HEK293 (cell line): ENCODE measurements around the gene PDE4A.
A peak's percentile ranks its signal among the peaks of the same experiment; 100 is the strongest.

Source experiments
- CTCF ChIA-PET: fragments of 350-600 bp; formaldehyde crosslinking; extraction: SDS; loops from one replicate; lab custom pipeline; 2021; ENCODE audit warnings: antibody characterized with exemption; lab: Yijun Ruan, JAX
- POLR2A ChIA-PET: fragments of 300-600 bp; formaldehyde crosslinking; extraction: SDS; loops from one replicate; lab custom pipeline; 2020; ENCODE audit warnings: antibody characterized with exemption, inconsistent platforms; lab: Yijun Ruan, JAX
- H3K27ac ChIP-seq: fragments of 200-500 bp; sonication (Bioruptor generic); 2 replicates; pipeline ENCODE4 v1.5.1; 2014; ENCODE audit warnings: low read depth, low read length, control low read depth, inconsistent platforms; ENCODE audit errors: extremely low read depth
- H3K36me3 ChIP-seq, 2 experiments: fragments of 200-500 bp in 1 of 2; sonication (Bioruptor generic) in 1 of 2; 1 replicate in 1 of 2; 2 replicates in 1 of 2; pipeline ENCODE4 v1.5.1; 2014 to 2017; ENCODE audit warnings: inconsistent platforms in 2 of 2, low read length in 2 of 2; ENCODE audit not compliant: control insufficient read depth in 2 of 2, insufficient read depth in 1 of 2
- H3K4me1 ChIP-seq: fragments of 200-500 bp; sonication (Bioruptor generic); 2 replicates; pipeline ENCODE4 v1.5.1; 2014; ENCODE audit warnings: mild to moderate bottlenecking, low read length, inconsistent platforms; ENCODE audit not compliant: control insufficient read depth, insufficient read depth
- H3K4me3 ChIP-seq: 2 replicates; pipeline ENCODE4 v1.5.1; 2011; ENCODE audit warnings: low read depth, mild to moderate bottlenecking, control low read depth, low read length, moderate library complexity
- H3K9me3 ChIP-seq: fragments of 200-500 bp; sonication (Bioruptor generic); 2 replicates; pipeline ENCODE4 v1.5.1; 2014; ENCODE audit warnings: low read depth, low read length, inconsistent platforms; ENCODE audit not compliant: control insufficient read depth, insufficient read depth
- IKZF3 ChIP-seq: fragments of 450-650 bp; IDR thresholded peaks from 2 replicates; pipeline ENCODE4 v1.5.0; 2018; ENCODE audit warnings: missing biosample characterization, mild to moderate bottlenecking, missing genetic modification characterization, moderate library complexity
- PRDM1 ChIP-seq: fragments of 450-650 bp; formaldehyde crosslinking; IDR thresholded peaks from 2 replicates; pipeline ENCODE4; 2016; ENCODE audit warnings: missing biosample characterization, missing genetic modification characterization
- ZBTB17 ChIP-seq: fragments of 450-650 bp; formaldehyde crosslinking; IDR thresholded peaks from 2 replicates; pipeline ENCODE4 v1.5.1; 2016; ENCODE audit warnings: missing biosample characterization, missing genetic modification characterization
- ZBTB48 ChIP-seq: fragments of 450-650 bp; formaldehyde crosslinking; IDR thresholded peaks from 2 replicates; pipeline ENCODE4 v1.5.1; 2016; ENCODE audit warnings: missing biosample characterization, missing genetic modification characterization
- ZEB2 ChIP-seq: fragments of 450-650 bp; formaldehyde crosslinking; IDR thresholded peaks from 2 replicates; pipeline ENCODE4 v1.5.1; 2016; ENCODE audit warnings: missing biosample characterization, missing genetic modification characterization
- ZFP37 ChIP-seq: fragments of 450-650 bp; formaldehyde crosslinking; IDR thresholded peaks from 2 replicates; pipeline ENCODE4 v1.5.1; 2016; ENCODE audit warnings: missing biosample characterization, missing genetic modification characterization
- ZNF140 ChIP-seq: fragments of 450-650 bp; formaldehyde crosslinking; IDR thresholded peaks from 2 replicates; pipeline ENCODE4 v1.5.1; 2016; ENCODE audit warnings: missing biosample characterization, missing genetic modification characterization
- ZNF184 ChIP-seq: fragments of 450-650 bp; IDR thresholded peaks from 2 replicates; pipeline ENCODE4 v1.5.1; 2018; ENCODE audit warnings: missing biosample characterization, mild to moderate bottlenecking, missing genetic modification characterization
- ZNF24 ChIP-seq: fragments of 450-650 bp; formaldehyde crosslinking; IDR thresholded peaks from 2 replicates; pipeline ENCODE4 v1.5.1; 2016; ENCODE audit warnings: missing biosample characterization, missing genetic modification characterization
- ZNF529 ChIP-seq: fragments of 450-650 bp; formaldehyde crosslinking; IDR thresholded peaks from 2 replicates; pipeline ENCODE4 v1.5.1; 2017; ENCODE audit warnings: missing genetic modification characterization, missing biosample characterization; ENCODE audit not compliant: insufficient replicate concordance
- ZNF555 ChIP-seq: fragments of 450-650 bp; formaldehyde crosslinking; conservative IDR thresholded peaks from 2 replicates; pipeline ENCODE4 v1.5.1; 2017; ENCODE audit warnings: missing biosample characterization, mild to moderate bottlenecking, missing genetic modification characterization, inconsistent platforms
- ZNF571 ChIP-seq: fragments of 450-650 bp; formaldehyde crosslinking; IDR thresholded peaks from 2 replicates; pipeline ENCODE4 v1.5.0; 2017; ENCODE audit warnings: missing biosample characterization, missing genetic modification characterization
- ZNF585B ChIP-seq: fragments of 450-650 bp; formaldehyde crosslinking; IDR thresholded peaks from 2 replicates; pipeline ENCODE4 v1.5.1; 2016; ENCODE audit warnings: missing biosample characterization, missing genetic modification characterization
- ZNF664 ChIP-seq: fragments of 450-650 bp; formaldehyde crosslinking; IDR thresholded peaks from 2 replicates; pipeline ENCODE4 v1.5.1; 2016; ENCODE audit warnings: missing biosample characterization, missing genetic modification characterization
- ZNF670 ChIP-seq: fragments of 450-650 bp; formaldehyde crosslinking; IDR thresholded peaks from 2 replicates; pipeline ENCODE4 v1.5.1; 2016; ENCODE audit warnings: missing biosample characterization, missing genetic modification characterization, low read depth
- ZNF677 ChIP-seq: fragments of 450-650 bp; IDR thresholded peaks from 2 replicates; pipeline ENCODE4 v1.5.0; 2018; ENCODE audit warnings: missing biosample characterization, mild to moderate bottlenecking, missing genetic modification characterization, moderate library complexity
- ZNF792 ChIP-seq: fragments of 450-650 bp; formaldehyde crosslinking; IDR thresholded peaks from 2 replicates; pipeline ENCODE4 v1.5.1; 2016; ENCODE audit warnings: missing biosample characterization, missing genetic modification characterization
- TF ChIP-seq, protein P1 (sequence below): fragments of 450-650 bp; formaldehyde crosslinking; IDR thresholded peaks from 2 replicates; pipeline ENCODE4 v1.5.1; 2016; ENCODE audit warnings: missing biosample characterization, missing genetic modification characterization
- TF ChIP-seq, protein P2 (sequence below): fragments of 450-650 bp; formaldehyde crosslinking; IDR thresholded peaks from 2 replicates; pipeline ENCODE4 v1.5.1; 2016; ENCODE audit warnings: missing biosample characterization, missing genetic modification characterization
- TF ChIP-seq, protein P3 (sequence below): fragments of 450-650 bp; formaldehyde crosslinking; IDR thresholded peaks from 2 replicates; pipeline ENCODE4 v1.5.1; 2017; ENCODE audit warnings: missing biosample characterization, mild to moderate bottlenecking, missing genetic modification characterization, moderate library complexity
- TF ChIP-seq, protein P4 (sequence below): fragments of 450-650 bp; formaldehyde crosslinking; IDR thresholded peaks from 2 replicates; pipeline ENCODE4 v1.5.0; 2017; ENCODE audit warnings: missing biosample characterization, missing genetic modification characterization, borderline replicate concordance

The PDE4A gene

DNA sequence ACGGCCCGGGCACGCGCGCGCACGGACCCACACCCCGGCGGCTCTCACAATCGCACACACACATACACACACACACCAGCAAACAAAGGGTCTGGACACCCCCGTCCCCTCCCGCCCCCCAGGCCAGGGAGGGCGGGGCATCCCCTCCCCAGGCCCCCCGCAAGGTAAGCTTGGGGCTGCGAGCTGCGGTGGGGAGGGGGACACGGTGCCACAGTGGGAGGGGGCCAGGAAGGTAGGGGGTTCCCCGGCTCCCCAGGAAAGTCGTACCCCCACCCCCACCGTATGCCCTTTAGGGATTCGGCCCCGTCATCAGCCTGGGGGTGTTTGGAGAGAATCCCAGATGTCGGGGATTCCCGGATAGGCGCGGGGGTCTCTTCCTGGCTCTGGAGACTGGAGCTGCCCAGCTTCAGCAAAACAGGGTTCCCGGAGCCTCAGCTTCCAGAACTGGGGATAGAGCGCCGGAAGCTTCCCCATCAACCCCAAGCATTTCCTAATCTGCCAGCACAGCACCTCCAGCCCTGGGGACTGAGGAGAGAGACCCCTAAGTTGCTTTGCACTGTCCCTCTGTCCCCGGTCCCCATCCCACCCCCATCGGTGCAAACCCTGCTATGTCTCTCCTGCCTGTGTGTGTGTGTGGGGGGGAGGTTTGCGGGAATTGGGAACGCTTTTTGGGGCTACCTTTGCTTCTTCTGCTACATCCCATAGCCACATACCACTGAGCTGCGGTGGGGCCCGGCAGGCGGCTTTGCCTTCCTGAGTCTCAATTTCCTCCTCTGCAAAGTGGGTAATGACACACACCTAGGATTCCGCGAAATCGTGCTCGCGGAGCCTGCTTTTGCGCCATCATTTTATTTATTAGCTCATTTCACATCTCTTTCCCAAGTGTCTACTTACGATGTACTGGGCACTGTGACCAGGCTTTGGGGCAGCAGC is 15.2 kb upstream of the PDE4A start (continued):
- TF ChIP-seq, protein P1, sequence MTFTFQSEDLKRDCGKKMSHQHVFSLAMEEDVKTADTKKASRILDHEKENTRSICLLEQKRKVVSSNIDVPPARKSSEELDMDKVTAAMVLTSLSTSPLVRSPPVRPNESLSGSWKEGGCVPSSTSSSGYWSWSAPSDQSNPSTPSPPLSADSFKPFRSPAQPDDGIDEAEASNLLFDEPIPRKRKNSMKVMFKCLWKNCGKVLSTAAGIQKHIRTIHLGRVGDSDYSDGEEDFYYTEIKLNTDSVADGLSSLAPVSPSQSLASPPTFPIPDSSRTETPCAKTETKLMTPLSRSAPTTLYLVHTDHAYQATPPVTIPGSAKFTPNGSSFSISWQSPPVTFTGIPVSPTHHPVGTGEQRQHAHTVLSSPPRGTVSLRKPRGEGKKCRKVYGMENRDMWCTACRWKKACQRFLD (tag by site-specific recombination), result no peak
- no peak for TF ChIP-seq ZFP37 (tag by site-specific recombination)
- TF ChIP-seq, protein P2, sequence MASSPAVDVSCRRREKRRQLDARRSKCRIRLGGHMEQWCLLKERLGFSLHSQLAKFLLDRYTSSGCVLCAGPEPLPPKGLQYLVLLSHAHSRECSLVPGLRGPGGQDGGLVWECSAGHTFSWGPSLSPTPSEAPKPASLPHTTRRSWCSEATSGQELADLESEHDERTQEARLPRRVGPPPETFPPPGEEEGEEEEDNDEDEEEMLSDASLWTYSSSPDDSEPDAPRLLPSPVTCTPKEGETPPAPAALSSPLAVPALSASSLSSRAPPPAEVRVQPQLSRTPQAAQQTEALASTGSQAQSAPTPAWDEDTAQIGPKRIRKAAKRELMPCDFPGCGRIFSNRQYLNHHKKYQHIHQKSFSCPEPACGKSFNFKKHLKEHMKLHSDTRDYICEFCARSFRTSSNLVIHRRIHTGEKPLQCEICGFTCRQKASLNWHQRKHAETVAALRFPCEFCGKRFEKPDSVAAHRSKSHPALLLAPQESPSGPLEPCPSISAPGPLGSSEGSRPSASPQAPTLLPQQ, result peak; percentile 89
- no peak for TF ChIP-seq ZNF571 (tag by site-specific recombination)
- TF ChIP-seq ZBTB48 (tag by site-specific recombination), result no peak
- TF ChIP-seq, protein P3, sequence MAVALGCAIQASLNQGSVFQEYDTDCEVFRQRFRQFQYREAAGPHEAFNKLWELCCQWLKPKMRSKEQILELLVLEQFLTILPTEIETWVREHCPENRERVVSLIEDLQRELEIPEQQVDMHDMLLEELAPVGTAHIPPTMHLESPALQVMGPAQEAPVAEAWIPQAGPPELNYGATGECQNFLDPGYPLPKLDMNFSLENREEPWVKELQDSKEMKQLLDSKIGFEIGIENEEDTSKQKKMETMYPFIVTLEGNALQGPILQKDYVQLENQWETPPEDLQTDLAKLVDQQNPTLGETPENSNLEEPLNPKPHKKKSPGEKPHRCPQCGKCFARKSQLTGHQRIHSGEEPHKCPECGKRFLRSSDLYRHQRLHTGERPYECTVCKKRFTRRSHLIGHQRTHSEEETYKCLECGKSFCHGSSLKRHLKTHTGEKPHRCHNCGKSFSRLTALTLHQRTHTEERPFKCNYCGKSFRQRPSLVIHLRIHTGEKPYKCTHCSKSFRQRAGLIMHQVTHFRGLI (tag by site-specific recombination), result no peak
- no peak for TF ChIP-seq ZNF585B (tag by site-specific recombination)
- no peak for TF ChIP-seq ZNF140 (tag by site-specific recombination)
- no peak for TF ChIP-seq ZEB2 (tag by site-specific recombination)
- TF ChIP-seq IKZF3 (tag by site-specific recombination), result 0 out of 2 replicates have a peak, but pooled peaks have one; percentile 12
- TF ChIP-seq ZNF677, result no peak
- TF ChIP-seq ZNF184 (tag by site-specific recombination), result no peak
- TF ChIP-seq ZBTB17, result 0 out of 2 replicates have a peak, but pooled peaks have one; percentile 47
- no peak for TF ChIP-seq ZNF529 (tag by site-specific recombination)
- no peak for TF ChIP-seq PRDM1 (tag by site-specific recombination)
- no peak for TF ChIP-seq ZNF24 (tag by site-specific recombination)

DNA sequence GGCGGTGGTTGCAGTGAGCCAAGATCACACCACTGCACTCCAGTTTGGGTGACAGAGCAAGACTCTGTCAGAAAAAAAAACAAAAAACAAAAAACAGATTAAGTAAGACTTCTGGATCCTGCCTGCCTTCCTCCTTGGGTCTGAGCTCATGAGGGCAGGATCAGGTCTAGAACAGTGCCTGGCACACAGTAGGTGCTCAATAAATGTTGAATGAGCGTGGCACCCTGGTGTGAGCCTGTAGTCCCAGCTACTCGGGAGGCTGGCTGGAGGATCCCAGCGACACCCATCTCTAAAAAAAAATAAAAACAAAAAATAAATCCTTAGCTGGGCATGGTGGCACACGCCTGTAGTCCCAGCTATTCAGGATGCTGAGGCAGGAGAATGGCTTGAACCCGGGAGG is 14.1 kb upstream of the PDE4A start:
- ChIA-PET POLR2A (interaction anchor here (0.7 kb wide), 3 partner anchors 10 to 380 kb away, joined by 3 read pairs; no protein-coding TSS in a partner anchor), CTCF (interaction anchor here (0.5 to 10.5 kb wide), 8 partner anchors 10 to 165 kb away, joined by 3 to 193 read pairs (median 4); partner anchors contain the start of gene PDE4A)
- Histone ChIP-seq H3K9me3 (no peaks in the 10 kb centered on the region), H3K36me3 (peaks cover 0 to 6% of the 10 kb centered on the region in 2 experiments; a peak in 1 of 3 replicates), H3K27ac (no peak overlapping the region), H3K4me3 (no peak overlapping the region), H3K4me1 (peaks cover 7% of the 10 kb centered on the region)
- TF ChIP-seq ZNF792 (tag by site-specific recombination) (peak; percentile 67; the same call in 1 of the 2 replicates), ZNF664 (0 out of 2 replicates have a peak, but pooled peaks have one; percentile 38), ZNF555 (no peak), ZNF670 (tag by site-specific recombination) (no peak)
- TF ChIP-seq, protein P4, sequence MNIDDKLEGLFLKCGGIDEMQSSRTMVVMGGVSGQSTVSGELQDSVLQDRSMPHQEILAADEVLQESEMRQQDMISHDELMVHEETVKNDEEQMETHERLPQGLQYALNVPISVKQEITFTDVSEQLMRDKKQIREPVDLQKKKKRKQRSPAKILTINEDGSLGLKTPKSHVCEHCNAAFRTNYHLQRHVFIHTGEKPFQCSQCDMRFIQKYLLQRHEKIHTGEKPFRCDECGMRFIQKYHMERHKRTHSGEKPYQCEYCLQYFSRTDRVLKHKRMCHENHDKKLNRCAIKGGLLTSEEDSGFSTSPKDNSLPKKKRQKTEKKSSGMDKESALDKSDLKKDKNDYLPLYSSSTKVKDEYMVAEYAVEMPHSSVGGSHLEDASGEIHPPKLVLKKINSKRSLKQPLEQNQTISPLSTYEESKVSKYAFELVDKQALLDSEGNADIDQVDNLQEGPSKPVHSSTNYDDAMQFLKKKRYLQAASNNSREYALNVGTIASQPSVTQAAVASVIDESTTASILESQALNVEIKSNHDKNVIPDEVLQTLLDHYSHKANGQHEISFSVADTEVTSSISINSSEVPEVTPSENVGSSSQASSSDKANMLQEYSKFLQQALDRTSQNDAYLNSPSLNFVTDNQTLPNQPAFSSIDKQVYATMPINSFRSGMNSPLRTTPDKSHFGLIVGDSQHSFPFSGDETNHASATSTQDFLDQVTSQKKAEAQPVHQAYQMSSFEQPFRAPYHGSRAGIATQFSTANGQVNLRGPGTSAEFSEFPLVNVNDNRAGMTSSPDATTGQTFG (tag by site-specific recombination), result no peak
